HG03469 (cell line): ENCODE measurements around the gene C20orf144.

ENCODE experiments used
- ATAC-seq: cut with Tn5 transposase; IDR thresholded peaks from one replicate; pipeline ENCODE4 v1.9.1; 2021; ENCODE audit warnings: mild to moderate bottlenecking, moderate library complexity, moderate number of reproducible peaks; ENCODE audit not compliant: unreplicated experiment

Gene C20orf144

DNA sequence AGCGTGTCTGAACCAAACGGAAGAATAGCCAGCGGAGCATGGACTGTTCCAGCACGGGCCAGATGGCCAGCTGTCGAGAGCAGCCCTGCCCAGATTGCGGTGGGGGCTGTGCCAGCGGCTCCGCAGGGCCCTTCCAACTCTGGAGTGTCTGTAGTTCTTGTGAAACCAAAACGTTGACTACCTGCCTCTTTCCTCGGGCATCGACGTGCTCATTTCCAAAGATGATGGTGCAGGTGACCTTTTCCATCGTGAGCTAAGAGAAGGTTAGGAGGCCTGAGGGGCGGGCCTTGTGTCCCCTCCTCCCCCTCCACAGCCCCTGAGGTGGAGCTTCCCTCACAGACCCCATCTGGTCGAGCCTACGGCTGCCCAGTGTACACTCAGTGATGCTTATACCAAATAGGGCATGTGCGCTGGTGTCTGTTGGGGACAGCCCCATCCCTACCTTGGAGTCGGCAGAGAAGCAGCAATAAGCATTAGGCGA, 12.9 kb upstream of the C20orf144 start:
- no peak for ATAC-seq

DNA sequence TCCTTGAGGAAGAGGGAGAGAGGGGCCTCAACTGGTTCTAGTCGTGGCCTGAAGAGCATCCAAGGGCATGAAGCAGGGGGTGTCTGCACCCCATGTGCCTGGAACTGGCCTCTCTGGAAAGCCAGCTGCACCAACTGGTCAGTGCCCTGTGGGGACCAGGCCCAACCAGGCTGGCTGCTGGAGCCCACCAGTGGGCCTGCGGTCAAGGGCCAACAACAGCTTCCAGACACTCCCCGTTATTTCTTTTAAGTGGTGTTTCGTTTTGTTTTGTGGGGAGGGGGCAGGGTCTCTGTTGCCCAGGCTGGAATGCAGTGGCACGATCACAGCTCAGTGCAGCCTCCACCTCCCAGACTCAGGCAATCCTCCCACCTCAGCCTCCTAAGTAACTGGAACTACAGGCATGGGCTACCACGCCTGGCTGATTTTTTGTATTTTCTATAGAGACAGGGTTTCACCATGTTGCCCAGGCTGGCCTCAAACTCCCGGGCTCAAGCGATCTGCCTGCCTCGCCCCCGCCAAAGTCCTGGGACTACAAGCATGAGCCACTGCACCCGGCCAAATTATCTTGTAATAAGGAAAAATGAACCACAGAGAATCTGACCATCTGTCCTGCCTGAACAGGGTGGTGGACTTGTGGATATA, 11.9 kb upstream of the C20orf144 start:
- ATAC-seq = no peak

DNA sequence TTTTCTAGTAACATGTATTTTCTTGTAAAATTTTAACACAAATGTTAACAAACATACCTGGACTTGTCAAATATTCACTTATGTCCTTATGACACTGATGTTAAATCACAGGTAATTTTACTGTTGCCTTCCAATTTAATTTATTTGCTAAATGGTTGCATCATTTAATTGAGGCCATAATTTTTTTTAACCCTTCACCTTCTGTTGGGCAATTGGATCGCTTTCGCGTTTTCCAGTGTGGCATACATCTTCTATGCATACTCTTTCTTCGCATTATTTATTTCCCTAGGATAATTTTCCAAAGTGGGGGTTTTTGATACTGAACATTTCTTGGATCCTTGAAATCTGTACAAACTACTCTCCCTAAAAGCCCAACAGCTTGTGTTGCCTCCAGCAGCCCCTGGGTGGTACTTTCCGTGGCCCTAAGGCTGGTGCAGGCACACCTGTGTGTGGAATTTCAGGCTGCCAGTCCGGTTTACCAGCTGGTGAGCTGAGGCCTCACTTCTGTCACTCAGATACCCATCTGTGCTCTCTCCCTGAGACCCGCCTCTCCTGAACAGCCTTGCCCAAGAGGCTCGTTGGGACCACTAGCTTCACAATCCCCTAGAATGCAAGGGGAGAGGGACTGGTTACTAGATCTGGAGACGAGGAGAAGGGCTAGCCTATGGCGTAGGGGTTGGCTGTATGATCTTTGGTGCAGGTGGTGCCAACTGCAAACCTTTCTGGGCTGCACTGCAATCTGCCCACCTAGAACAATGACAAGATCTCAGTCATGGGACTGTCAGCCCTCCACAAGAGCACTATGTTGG, 11.2 kb upstream of the C20orf144 start:
- no peak for ATAC-seq

DNA sequence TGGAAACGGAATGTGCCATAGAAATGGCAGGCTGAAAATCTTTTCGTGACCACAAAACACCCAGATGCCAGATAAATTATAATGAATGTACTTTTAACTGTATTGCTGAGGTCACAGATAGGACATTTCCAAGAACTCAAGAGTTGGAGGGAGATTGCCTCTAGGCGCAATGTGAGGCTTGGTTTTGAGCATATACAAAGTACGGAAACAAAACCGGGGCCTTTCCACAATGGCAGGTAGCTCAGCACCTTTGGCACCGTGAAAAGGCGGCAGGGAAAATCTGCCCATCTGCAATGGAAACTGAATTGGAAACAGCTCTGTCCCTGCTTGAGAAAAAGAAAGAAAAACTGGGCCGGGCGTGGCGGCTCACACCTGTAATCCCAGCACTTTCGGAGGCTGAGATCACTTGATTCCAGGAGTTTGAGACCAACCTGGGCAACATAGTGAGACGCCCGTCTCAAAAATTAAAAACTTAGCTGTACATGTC, 10.5 kb upstream of the C20orf144 start:
- ATAC-seq = no peak

DNA sequence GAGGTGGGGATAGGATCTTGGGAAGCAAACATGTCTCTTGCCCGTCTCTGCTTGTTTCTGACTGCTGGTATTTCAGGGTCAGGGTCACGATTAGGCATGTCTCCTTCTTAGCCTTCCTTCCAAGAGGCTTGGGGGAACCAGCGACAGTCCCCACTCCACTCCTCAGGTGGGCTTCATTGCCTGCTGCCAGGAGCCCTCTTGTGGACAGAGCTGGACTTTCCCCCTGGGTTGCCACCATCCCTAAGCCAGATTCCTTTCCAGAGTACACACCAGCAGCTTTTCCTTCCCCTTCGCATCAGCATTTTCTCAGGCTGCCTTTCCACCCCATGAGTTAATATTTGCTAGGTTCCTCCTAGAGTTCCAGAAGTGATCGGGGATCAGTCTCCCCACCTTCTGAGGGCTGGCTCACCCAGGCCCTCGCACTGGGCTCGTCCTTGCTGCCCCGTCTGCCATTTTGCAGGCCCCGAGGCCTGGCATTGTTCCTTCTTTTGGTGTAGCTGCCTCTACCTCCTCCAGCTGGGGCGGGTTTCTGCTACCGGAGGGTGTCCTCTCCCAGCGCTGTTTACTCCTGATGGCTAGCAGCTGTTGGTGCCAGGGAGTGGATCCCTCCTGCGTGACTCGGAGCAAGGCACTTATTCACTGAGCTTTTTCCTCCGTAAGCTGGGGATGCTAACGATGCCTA, 8.8 kb upstream of the C20orf144 start:
- ATAC-seq = no peak

DNA sequence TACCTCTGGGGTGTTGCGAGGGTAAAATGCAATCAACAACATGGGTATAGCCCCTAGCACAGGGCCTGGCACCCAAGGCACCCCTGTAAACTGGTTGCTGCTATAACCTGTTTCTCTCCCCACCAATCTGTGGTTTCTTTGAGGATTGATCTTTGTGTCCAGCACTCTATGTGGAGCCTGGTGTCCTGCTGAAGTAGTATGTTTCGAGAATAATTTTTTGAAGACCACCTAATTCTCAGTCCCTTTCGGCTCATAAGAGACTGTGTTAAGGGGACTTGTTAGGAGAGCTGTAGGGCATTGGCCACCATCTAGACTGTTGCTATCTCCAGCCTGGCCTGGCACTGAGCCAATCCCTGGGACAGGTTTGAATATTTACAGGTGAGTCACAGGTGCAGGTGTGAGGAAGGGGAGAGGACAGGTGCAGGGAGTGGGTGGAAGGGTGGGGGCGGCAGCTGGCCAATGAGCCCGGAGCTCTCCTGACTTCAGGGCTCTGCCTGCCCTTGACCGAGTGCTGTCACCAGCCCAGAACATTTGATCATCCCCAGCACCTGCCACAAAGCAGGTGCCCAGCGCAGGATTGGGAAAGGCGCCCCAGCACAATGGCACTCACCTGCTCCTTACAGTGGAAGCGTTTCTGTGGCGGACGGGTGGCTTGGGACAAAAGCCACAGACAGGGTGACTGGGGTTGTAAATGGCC, 8.1 kb upstream of the C20orf144 start:
- no peak for ATAC-seq

DNA sequence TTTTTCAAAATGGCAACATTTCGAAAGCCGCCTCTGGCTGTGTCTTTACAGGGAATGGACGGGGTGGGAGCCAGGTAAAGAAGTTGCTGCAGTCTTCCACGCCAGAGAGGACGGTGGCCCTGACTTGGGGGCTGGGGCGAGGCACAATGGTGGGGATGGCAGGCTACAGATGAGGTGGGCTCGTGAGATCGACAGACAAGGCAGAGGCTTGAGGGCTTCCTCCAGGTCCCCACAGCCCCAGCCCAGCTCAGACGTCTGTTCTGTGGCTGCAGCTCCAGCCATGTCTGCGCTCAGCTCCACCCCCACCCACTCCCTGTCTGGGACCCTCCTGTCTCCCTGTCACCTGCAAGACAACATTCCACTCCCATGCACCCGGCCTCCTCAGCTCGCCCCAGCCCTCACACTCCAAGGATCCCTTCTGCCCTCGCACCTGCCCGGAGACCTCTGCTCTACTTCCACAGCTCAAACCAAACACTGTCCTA, 7.4 kb upstream of the C20orf144 start:
- no peak for ATAC-seq

DNA sequence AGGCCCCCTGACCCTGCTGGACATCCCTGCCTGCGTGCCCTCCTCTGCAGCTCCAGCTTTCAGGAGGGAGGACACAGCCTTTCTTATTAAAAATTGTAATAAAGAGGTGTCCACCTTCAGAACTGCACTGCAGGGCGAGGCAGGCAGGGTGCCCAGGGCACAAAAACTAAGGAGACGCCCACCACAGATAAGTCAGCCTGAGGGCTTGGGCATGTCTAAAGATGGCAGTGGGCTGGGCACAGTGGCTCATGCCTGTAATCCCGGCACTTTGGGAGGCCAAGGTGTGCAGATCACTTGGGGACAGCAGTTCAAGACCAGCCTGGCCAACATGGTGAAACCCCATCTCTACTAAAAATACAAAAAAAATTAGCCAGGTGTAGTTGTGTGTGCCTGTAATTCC, 7.0 kb upstream of the C20orf144 start:
- ATAC-seq = no peak

DNA sequence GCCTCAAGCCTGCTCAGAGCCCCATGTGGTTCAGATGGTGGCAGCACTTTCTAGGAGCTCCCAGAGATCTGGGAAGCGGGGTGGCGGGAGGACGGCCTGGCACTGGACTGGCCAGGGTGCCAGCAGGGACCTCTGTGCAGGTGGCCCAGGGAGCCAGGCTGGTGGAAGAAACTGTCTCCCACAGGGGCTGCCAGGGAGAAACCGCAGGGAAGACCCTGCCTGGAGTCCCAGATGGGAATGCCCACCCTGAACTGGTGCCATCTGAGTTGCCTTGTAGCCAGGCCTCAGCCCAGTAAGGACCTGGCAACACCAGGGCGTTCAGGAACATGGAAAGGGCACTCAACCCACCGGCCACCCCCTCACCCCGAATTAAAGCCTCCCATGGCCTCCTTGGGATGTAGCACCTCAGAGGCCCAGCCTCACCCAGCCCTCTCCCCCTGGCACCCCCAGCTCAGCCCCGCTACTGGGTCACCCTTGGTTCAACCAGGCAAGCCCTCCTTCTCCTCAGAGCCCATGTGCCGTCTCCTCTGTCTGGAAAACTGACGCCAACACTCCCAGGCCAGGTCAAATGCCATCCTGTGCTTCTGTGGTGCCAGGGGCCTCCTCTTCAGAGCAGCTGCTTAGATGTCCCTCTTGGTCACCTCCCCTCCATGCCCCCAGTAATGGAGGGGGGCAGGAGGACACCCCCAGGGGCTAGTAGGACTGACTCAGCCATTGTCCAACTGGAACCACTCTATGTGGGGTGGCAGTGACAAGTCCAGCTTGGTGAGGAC, 5.9 kb upstream of the C20orf144 start:
- ATAC-seq = no peak

DNA sequence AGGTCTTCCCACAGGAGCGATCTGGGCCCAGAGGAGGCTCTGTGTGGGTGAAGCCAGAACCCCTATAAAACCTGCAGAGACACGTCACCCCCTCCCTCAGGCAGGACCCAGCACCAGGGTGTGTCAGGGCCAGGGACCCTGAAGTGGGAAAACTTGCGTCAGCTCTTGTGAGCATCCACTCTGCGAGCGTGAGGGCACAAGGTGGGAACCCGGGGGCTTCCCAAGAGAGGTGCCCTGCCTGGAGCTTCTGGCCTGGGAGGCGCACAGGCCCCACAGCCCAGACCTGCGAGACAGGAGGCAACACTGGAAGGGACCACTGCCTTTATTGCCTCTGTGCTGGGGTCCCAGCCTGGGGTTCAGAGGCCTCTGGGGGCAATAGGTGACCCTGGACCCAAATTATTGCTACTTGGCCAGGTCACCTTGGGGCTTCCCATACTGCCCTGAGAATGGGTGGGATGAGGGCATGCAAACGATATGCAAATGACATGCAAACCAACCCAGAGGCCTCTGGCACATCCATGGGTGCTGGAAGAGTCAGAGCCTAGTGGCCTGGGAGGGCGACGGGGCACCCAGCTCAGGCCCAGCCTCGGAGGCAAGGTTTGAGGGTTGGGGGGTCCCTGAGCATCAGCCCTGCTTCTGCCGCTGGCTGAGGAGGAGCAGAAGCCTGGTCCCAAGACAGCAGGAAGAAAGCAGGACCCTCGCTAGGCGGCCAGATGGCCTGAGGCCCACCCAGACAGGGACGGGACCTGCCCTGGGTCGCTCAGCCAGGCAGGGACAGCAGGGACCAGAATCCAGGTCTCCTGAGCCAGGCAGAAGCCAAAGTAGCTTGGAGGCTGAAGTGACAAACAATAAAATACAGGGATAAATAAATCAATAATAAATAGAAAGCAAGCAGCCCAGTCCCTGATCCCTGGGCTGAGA, 5.1 kb upstream of the C20orf144 start:
- ATAC-seq = no peak

DNA sequence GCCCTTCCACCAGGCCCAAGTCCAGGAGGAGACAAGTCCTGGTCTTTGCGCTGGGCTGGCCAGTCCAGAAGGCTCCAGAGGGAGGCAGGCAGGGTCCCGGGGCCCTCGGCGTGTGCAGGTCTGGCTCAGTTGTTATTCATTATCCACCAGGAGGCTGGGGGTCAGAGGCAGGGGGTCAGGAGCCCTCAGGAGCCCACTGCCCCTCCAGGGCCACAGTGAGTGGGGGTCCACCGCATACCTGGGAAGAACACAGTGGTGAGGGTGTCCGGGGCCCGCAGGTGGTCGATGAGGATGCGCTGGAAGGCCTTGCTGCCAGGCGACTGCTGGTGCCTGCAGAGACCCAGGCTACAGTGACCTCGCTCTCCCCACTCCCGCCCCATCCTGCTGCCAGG, 4.4 kb upstream of the C20orf144 start:
- ATAC-seq = no peak

DNA sequence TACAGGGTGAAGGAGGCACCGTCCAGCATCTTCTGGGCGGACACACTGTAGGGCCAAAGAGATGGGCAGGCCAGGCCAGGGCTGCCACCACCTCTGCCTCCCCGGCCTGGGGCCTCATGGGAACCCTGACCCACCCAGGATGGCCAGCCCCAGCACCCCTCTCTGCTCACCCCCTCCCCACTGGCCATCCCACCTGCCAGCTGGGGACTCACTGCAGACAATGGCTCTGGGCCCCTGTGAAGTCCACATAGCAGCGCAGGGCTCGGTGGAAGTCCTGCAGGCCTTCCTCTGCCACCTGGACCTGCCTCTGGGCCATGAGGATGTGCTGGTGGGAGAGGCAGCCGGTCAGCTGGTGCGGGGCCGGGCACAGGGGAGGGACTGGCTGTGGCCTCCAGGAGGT, 3.6 kb upstream of the C20orf144 start:
- ATAC-seq = no peak

DNA sequence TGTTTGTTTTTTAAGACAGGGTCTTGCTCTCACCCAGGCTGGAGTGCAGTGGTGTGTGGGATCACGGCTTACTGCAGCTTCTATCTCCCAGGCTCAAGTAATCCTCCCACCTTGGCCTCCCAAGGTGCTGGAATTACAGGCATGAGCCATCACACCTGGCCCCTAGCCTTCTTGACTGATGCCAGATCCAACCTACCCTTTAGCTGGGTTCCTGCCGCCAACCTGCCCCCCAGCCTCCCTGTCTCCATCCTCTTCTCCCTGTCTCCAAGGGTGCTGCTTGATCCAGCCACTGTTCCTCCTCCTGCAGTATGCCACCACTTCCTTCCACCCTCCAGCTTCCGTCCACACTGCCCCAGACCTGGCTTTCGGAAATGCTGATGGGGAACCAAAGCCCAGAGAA, 3.2 kb upstream of the C20orf144 start:
- ATAC-seq = no peak

DNA sequence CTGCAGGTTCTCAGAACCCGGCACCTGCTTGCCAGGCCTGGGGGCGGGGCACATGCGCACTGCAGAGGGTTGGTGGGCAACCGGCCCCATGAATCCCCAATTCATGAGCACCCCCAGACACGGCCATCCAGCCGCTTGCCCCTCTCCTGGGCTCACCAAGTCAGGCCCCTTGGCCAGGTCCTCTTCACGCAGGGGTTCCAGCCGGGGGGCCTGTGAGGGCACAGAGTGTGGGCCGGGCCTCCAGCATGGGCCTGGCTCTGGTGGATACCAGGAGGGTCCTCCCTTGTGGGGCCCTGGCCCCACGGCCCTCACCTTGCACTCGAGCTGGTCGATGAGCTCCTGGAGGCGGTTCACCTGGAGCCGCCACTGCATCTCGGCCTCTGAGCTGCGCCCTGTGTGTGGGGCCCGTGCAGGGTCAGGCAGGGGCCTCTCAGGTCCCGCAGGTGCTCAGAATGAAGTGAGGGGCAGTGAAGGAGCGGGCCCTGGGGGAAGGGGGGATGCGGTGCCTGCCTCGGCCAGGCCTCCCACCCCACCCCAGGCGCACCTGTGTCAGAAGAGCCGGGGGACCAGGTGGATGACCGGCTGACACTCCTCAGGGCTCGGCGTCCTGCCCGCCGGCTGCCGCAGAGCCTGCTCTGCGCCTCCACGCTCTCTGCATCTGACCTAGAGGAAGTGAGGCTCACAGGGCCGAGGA, 2.6 kb upstream of the C20orf144 start:
- no peak for ATAC-seq

DNA sequence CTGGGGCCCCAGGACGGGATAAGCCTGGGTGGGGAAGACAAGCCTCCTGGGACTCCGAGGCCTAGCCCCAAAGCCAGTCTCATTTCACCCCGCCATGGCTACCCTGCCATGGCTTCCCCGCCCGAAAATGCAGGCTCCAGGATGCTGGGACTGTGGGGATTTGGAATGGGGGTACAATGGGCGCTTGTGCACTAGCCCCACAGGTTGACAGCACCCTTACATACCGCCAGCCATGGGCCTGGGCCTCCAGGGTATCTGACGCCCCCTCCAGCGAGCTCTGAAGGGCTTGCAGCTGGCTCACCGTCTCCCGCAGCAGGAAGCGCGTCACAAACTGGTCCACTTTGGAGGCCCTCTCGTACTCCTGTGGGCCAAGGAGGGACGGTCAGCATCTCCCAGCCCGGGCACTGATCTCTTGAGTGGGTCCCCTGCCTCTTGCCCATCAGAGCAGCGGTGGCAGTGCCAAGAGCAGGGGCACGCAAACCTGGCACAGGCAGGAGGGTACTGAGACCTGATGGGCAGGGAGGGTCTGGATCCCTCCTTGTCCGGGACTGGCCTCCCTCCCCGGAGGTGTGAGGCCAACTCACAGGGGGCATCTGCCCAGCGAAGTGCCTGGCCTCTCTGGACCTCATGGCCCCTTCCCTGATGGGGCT, 2.0 kb upstream of the C20orf144 start:
- no peak for ATAC-seq

DNA sequence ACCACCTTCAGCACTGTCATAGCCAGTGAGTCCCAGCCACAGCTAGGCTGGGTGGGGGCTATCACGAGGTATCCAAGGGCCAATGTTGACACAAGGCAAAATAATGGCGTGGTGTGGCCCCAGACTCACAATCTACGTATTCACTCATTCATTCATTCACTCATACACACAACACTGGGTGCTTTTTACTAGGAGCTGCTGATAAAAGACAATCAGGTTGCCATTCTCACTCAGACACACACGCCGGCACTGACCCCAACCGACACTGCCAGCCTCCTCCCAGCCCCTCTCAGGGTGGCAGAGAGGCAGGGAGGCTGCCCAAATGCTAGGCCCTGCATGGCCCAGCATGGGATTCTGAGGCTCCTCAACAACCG, 1.5 kb upstream of the C20orf144 start:
- no peak for ATAC-seq

DNA sequence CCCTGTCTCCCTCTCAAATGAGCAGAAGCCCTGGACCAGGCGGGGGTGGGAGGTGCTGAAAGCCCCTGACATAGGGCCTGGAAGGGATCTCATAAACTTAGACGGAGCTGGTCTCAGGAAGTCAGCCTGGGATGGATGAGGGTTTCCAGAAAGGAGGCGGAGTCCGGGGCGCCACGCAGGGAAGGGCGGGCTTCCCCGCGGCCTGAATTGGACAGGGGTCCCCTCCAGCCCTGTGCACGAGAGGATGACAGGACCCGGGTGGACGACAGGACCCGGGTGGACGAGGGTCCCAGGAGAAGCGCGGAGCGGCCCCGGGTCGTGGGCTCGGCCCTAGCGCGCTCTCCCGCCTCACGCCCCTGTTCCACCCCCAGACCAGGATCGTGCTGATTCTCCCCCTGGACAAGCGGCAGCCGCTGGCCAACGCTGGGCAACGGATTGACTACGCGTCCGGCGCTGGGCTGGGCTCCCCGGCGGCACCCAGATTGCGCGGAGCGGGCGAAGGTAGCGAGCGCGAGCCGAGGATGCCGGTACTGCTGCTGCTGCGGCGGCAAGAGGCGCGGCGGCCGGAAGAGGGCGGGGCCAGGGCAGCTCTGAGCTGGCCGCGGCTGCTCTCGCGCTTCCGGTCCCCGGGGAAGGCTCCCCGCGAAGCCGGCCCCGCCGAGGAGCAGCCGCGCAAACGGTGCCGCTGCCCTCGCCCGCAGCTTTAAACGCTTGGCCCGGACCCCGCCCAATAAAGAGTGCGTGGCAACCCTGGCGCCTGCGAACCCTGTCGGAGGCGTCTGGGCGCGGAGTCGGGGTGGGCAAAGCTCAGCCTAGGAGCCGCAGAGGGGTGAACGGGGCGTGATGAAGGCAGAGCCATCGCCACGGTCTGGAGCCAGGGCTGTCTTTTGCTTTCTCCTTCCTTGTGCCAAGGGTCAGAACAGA, 1.3 kb downstream of the C20orf144 start:
- no peak for ATAC-seq
